H1 (cell line): Measurements from ENCODE around the gene BEND4. TPM values are rescaled to one million over a fixed set of nuclear protein-coding genes. Genes with fewer than 3 reads are reported as not detected.

Experiments
- CHD1 ChIP-seq: IDR thresholded peaks from 2 replicates; pipeline ENCODE4 v1.6.1; 2012; ENCODE audit warnings: low read depth, low read length, improper control_type of control experiment
- EGR1 ChIP-seq: IDR thresholded peaks from 2 replicates; pipeline ENCODE4 v1.6.1; 2011; ENCODE audit warnings: low read depth, low read length, borderline replicate concordance
- GABPA ChIP-seq: IDR thresholded peaks from 2 replicates; pipeline ENCODE4 v1.6.1; 2011; ENCODE audit warnings: mild to moderate bottlenecking, low read length, moderate library complexity, borderline replicate concordance; ENCODE audit not compliant: insufficient read depth
- GTF2F1 ChIP-seq: IDR thresholded peaks from 2 replicates; pipeline ENCODE4 v1.6.1; 2012; ENCODE audit warnings: low read depth, low read length, improper control_type of control experiment, borderline replicate concordance
- KDM4A ChIP-seq: IDR thresholded peaks from one replicate; pipeline ENCODE4 v1.7.1; 2012; ENCODE audit warnings: low read depth, mild to moderate bottlenecking, moderate library complexity, low read length, inconsistent platforms; ENCODE audit not compliant: severe bottlenecking
- RBBP5 ChIP-seq: IDR thresholded peaks from 2 replicates; pipeline ENCODE4 v1.7.1; 2012; ENCODE audit warnings: low read depth, mild to moderate bottlenecking, inconsistent platforms, low read length, moderate library complexity, borderline replicate concordance
- ZNF274 ChIP-seq: IDR thresholded peaks from 2 replicates; pipeline ENCODE4 v1.7.0; 2012; ENCODE audit warnings: low read length, borderline replicate concordance; ENCODE audit errors: extremely low read depth
- polyA plus RNA-seq, 7 experiments: library from polyadenylated mRNA; depleted of rRNA in 3 of 7; stranded (reverse) in 5 of 7; unstranded in 2 of 7; fragments of >200 nt in 5 of 7; fragments of 200-250 nt in 2 of 7; gene quantifications; 1 replicate in 5 of 7; 2 replicates in 1 of 7; 4 replicates in 1 of 7; pipeline versions ENCODE4 v1.2.1 to v1.2.3, GENCODE V29; 2011 to 2013; ENCODE audit warnings: missing spikeins in 2 of 7, mixed read lengths in 2 of 7
- total RNA-seq: library from RNA; stranded (reverse); fragmentation: NEBNext Ultra II Directional; extraction: Animal tissue kit (Norgen Biotek cat#: 25700); gene quantifications from 2 replicates; pipeline ENCODE4 v1.2.1, GENCODE V29; 2021
- TF ChIP-seq, protein P1 (sequence below): fragments of 300-600 bp; sonication (generic); IDR thresholded peaks from 2 replicates; pipeline ENCODE4 v1.7.1; 2012; ENCODE audit warnings: low read length, moderate library complexity, mild to moderate bottlenecking, inconsistent platforms; ENCODE audit not compliant: insufficient replicate concordance
- TF ChIP-seq, protein P2 (sequence below): IDR thresholded peaks from 2 replicates; pipeline ENCODE4 v1.6.1; 2012; ENCODE audit warnings: low read length, inconsistent platforms

The BEND4 gene
- total and polyA plus RNA-seq, 2 of the 8 experiments (the other 6 are each of a cell fraction or from before 2014, with no cell fraction given): 12.2 to 45.4 TPM

DNA sequence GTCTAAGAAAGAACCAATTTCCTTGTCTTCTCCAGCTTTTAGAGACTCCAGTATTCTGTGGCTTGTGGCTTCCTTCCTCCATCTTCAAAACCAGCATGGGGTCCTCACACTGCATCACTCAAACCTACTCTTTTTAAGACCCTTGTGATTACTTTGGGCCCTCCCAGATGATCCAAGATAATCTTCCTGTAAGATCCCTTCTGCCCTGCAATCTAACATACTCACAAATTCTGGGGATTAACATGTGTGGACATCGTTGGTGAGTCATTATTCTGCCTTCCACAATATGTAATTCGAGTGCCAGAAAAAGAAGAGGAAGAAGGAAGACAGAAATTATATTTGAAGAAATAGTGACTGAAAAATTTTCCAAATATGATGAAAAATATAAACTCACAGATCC lies 47.9 kb downstream of the BEND4 start (continued):
- TF ChIP-seq, protein P1, sequence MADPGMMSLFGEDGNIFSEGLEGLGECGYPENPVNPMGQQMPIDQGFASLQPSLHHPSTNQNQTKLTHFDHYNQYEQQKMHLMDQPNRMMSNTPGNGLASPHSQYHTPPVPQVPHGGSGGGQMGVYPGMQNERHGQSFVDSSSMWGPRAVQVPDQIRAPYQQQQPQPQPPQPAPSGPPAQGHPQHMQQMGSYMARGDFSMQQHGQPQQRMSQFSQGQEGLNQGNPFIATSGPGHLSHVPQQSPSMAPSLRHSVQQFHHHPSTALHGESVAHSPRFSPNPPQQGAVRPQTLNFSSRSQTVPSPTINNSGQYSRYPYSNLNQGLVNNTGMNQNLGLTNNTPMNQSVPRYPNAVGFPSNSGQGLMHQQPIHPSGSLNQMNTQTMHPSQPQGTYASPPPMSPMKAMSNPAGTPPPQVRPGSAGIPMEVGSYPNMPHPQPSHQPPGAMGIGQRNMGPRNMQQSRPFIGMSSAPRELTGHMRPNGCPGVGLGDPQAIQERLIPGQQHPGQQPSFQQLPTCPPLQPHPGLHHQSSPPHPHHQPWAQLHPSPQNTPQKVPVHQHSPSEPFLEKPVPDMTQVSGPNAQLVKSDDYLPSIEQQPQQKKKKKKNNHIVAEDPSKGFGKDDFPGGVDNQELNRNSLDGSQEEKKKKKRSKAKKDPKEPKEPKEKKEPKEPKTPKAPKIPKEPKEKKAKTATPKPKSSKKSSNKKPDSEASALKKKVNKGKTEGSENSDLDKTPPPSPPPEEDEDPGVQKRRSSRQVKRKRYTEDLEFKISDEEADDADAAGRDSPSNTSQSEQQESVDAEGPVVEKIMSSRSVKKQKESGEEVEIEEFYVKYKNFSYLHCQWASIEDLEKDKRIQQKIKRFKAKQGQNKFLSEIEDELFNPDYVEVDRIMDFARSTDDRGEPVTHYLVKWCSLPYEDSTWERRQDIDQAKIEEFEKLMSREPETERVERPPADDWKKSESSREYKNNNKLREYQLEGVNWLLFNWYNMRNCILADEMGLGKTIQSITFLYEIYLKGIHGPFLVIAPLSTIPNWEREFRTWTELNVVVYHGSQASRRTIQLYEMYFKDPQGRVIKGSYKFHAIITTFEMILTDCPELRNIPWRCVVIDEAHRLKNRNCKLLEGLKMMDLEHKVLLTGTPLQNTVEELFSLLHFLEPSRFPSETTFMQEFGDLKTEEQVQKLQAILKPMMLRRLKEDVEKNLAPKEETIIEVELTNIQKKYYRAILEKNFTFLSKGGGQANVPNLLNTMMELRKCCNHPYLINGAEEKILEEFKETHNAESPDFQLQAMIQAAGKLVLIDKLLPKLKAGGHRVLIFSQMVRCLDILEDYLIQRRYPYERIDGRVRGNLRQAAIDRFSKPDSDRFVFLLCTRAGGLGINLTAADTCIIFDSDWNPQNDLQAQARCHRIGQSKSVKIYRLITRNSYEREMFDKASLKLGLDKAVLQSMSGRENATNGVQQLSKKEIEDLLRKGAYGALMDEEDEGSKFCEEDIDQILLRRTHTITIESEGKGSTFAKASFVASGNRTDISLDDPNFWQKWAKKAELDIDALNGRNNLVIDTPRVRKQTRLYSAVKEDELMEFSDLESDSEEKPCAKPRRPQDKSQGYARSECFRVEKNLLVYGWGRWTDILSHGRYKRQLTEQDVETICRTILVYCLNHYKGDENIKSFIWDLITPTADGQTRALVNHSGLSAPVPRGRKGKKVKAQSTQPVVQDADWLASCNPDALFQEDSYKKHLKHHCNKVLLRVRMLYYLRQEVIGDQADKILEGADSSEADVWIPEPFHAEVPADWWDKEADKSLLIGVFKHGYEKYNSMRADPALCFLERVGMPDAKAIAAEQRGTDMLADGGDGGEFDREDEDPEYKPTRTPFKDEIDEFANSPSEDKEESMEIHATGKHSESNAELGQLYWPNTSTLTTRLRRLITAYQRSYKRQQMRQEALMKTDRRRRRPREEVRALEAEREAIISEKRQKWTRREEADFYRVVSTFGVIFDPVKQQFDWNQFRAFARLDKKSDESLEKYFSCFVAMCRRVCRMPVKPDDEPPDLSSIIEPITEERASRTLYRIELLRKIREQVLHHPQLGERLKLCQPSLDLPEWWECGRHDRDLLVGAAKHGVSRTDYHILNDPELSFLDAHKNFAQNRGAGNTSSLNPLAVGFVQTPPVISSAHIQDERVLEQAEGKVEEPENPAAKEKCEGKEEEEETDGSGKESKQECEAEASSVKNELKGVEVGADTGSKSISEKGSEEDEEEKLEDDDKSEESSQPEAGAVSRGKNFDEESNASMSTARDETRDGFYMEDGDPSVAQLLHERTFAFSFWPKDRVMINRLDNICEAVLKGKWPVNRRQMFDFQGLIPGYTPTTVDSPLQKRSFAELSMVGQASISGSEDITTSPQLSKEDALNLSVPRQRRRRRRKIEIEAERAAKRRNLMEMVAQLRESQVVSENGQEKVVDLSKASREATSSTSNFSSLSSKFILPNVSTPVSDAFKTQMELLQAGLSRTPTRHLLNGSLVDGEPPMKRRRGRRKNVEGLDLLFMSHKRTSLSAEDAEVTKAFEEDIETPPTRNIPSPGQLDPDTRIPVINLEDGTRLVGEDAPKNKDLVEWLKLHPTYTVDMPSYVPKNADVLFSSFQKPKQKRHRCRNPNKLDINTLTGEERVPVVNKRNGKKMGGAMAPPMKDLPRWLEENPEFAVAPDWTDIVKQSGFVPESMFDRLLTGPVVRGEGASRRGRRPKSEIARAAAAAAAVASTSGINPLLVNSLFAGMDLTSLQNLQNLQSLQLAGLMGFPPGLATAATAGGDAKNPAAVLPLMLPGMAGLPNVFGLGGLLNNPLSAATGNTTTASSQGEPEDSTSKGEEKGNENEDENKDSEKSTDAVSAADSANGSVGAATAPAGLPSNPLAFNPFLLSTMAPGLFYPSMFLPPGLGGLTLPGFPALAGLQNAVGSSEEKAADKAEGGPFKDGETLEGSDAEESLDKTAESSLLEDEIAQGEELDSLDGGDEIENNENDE: no peak
- TF ChIP-seq ZNF274: no peak
- no peak for TF ChIP-seq GABPA
- no peak for TF ChIP-seq EGR1
- no peak for TF ChIP-seq GTF2F1
- TF ChIP-seq, protein P2, sequence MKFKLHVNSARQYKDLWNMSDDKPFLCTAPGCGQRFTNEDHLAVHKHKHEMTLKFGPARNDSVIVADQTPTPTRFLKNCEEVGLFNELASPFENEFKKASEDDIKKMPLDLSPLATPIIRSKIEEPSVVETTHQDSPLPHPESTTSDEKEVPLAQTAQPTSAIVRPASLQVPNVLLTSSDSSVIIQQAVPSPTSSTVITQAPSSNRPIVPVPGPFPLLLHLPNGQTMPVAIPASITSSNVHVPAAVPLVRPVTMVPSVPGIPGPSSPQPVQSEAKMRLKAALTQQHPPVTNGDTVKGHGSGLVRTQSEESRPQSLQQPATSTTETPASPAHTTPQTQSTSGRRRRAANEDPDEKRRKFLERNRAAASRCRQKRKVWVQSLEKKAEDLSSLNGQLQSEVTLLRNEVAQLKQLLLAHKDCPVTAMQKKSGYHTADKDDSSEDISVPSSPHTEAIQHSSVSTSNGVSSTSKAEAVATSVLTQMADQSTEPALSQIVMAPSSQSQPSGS: no peak
- TF ChIP-seq KDM4A: no peak
- TF ChIP-seq CHD1: no peak
- TF ChIP-seq RBBP5: no peak
